ENCODE results near the gene OS9. TPM values are rescaled to one million over a fixed set of nuclear protein-coding genes. Genes with fewer than 3 reads are reported as not detected.

OS9 gene
- polyA plus RNA-seq, 2 of the 4 experiments (the other 2 are of a cell fraction): 128 to 183 TPM

DNA sequence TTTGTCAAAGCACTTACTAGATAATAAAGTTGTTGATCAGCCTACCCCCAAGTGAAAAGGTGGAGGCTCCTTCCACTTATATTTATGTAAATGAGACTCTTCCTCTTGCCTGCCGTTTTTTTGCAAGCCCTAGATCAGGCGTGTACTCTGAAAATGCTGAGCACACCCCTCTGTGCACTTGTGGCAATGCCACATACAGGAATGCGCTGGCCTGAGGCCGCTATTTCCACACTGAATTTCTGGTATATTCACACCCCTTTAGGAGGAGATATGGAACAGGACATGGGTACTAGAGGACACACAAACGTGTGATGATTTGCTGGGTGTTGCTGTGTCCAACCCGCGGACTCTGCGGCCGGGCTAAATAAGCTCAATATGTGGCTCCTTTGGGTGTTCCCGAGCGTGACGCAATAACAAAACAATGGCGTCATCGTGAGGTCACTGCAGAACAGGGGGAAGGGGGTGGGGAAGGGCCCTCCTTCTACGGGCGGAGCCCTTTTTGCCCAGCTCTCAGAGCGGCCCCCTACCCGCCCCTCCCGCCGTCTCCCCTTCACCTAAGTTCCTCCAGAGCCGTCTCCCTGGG lies 50.4 kb downstream of the OS9 start (continued):
- TF ChIP-seq RARB (CRISPR knock-in tag; IDR thresholded peaks at IDR 0.05): peak; percentile 71; the same call in 1 of the 2 replicates
- 0 out of 2 replicates have a peak, but pooled peaks have one; percentile 26 for TF ChIP-seq MAZ (IDR thresholded peaks at IDR 0.05; ENCODE audit: borderline replicate concordance, low read depth, low read length)
- no peak for TF ChIP-seq HOXB13 (CRISPR knock-in tag; IDR thresholded peaks at IDR 0.05; ENCODE audit: low read depth)
- TF ChIP-seq HEYL (CRISPR knock-in tag; IDR thresholded peaks at IDR 0.05): no peak
- peak; percentile 4 for TF ChIP-seq CHD2 (IDR thresholded peaks at IDR 0.05; ENCODE audit: low read length, partially characterized antibody)
- 0 out of 5 replicates have a peak, but pooled peaks of 1 of the 2 experiments have one; percentile 10 for TF ChIP-seq JUN (IDR thresholded peaks at IDR 0.05)
- TF ChIP-seq, protein P1, sequence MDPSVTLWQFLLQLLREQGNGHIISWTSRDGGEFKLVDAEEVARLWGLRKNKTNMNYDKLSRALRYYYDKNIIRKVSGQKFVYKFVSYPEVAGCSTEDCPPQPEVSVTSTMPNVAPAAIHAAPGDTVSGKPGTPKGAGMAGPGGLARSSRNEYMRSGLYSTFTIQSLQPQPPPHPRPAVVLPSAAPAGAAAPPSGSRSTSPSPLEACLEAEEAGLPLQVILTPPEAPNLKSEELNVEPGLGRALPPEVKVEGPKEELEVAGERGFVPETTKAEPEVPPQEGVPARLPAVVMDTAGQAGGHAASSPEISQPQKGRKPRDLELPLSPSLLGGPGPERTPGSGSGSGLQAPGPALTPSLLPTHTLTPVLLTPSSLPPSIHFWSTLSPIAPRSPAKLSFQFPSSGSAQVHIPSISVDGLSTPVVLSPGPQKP (IDR thresholded peaks at IDR 0.05; ENCODE audit: low read depth, low read length): no peak
- TF ChIP-seq RCOR1 (IDR thresholded peaks at IDR 0.05; ENCODE audit: low read depth, low read length): no peak
- TF ChIP-seq, protein P2, sequence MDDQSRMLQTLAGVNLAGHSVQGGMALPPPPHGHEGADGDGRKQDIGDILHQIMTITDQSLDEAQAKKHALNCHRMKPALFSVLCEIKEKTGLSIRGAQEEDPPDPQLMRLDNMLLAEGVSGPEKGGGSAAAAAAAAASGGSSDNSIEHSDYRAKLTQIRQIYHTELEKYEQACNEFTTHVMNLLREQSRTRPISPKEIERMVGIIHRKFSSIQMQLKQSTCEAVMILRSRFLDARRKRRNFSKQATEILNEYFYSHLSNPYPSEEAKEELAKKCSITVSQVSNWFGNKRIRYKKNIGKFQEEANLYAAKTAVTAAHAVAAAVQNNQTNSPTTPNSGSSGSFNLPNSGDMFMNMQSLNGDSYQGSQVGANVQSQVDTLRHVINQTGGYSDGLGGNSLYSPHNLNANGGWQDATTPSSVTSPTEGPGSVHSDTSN (IDR thresholded peaks at IDR 0.05): no peak
- TF ChIP-seq KDM5A (IDR thresholded peaks at IDR 0.05): no peak

DNA sequence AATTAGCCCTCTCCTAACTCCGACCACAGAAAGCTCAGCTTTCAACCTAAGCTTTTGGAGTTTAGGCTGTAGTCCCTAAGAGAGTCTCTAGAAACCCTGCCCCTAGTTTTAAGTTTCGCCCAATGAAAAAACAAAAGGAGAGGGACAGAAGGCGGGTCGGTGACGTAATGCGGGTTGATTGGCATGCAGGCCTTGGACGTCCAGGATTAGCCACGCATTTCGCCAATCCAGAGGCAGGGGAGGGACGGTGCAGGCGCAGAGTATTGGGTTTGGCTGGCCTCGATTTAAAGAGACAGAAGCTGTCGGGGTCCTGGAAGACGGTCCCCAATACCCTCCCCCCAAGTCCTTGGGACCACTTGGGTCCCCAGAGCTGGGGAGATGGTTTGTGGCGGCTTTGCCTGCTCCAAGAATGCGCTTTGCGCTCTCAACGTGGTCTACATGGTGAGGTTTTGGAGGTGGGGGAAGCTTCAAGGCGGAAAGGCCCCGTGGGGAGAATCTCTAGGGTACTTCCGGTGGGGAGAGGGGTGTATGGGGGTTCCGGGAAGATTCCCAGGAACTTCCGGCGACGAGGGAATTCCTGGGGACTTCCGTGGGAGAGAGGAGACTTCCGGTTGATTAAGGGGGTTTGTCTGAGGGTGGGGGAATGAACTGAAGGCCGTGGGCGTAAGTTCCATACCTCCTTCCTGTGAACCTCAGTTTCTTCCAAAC lies 51.0 kb downstream of the OS9 start, which contains the start of gene TSPAN31:
Gene TSPAN31, plus strand, starts transcription at position 263 of the 708 bp plus-strand sequence. Its CDS starts 116 bp downstream, at position 379.
- WGBS (ENCODE audit: missing lambda C conversion rate): 1% methylated on average over 27 of the region's 29 CpGs
- peak within 1 kb of the TSS; percentile 93 to 98 for H3K27ac ChIP-seq
- H3K9me3 ChIP-seq: no peaks in the 10 kb centered on the region
- ChIA-PET POLR2A (interaction anchor here (0.9 to 1.7 kb wide), 7 partner anchors 9 to 100 kb away, joined by 3 to 9 read pairs (median 6); partner anchors contain the start of genes CYP27B1, EEF1AKMT3 and METTL1), CTCF (interaction anchor here (1.2 to 3.1 kb wide), 6 partner anchors 9 to 162 kb away, joined by 3 to 15 read pairs (median 10); no protein-coding TSS in a partner anchor)
- peak; percentile 96 to 99 for DNase-seq (ENCODE audit: low read depth in 1 of 2, low spot score in 1 of 2)
- peaks cover 13% of the 10 kb centered on the region; the same call in 2 of the 3 replicates for H3K4me1 ChIP-seq
- H3K4me2 ChIP-seq: peak within 1 kb of the TSS; percentile 79
- peak; percentile 91 for FAIRE-seq
- peak; percentile 84 to 93 for ATAC-seq
- H3K4me3 ChIP-seq: peak within 1 kb of the TSS; percentile 70
- TF ChIP-seq KDM1A (IDR thresholded peaks at IDR 0.05; ENCODE audit: low read depth): no peak
- no peak for TF ChIP-seq EP300 (IDR thresholded peaks at IDR 0.05)
- TF ChIP-seq KDM5A (IDR thresholded peaks at IDR 0.05): 0 out of 2 replicates have a peak, but pooled peaks have one; percentile 26
- TF ChIP-seq, protein P3, sequence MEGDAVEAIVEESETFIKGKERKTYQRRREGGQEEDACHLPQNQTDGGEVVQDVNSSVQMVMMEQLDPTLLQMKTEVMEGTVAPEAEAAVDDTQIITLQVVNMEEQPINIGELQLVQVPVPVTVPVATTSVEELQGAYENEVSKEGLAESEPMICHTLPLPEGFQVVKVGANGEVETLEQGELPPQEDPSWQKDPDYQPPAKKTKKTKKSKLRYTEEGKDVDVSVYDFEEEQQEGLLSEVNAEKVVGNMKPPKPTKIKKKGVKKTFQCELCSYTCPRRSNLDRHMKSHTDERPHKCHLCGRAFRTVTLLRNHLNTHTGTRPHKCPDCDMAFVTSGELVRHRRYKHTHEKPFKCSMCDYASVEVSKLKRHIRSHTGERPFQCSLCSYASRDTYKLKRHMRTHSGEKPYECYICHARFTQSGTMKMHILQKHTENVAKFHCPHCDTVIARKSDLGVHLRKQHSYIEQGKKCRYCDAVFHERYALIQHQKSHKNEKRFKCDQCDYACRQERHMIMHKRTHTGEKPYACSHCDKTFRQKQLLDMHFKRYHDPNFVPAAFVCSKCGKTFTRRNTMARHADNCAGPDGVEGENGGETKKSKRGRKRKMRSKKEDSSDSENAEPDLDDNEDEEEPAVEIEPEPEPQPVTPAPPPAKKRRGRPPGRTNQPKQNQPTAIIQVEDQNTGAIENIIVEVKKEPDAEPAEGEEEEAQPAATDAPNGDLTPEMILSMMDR (IDR thresholded peaks at IDR 0.05): no peak
- no peak for TF ChIP-seq HDAC2 (IDR thresholded peaks at IDR 0.05)
- TF ChIP-seq FOXS1 (CRISPR knock-in tag; IDR thresholded peaks at IDR 0.05): no peak
- TF ChIP-seq ZFP36 (IDR thresholded peaks at IDR 0.05; ENCODE audit: borderline replicate concordance, partially characterized antibody): no peak
- no peak for TF ChIP-seq ZC3H11A (IDR thresholded peaks at IDR 0.05)
- no peak for TF ChIP-seq CHD4 (IDR thresholded peaks at IDR 0.05; ENCODE audit: borderline replicate concordance)
- no peak for TF ChIP-seq CHD2 (IDR thresholded peaks at IDR 0.05; ENCODE audit: low read length, partially characterized antibody)
- TF ChIP-seq NR3C1 (IDR thresholded peaks at IDR 0.05): no peak
- TF ChIP-seq HOXA7 (CRISPR knock-in tag; IDR thresholded peaks at IDR 0.05): no peak
- TF ChIP-seq JUN (IDR thresholded peaks at IDR 0.05): no peak; a peak in 1 of 5 replicates
- no peak for TF ChIP-seq HOXB13 (CRISPR knock-in tag; IDR thresholded peaks at IDR 0.05; ENCODE audit: low read depth)
- TF ChIP-seq, protein P1 (IDR thresholded peaks at IDR 0.05; ENCODE audit: low read depth, low read length): no peak
- TF ChIP-seq, protein P4, sequence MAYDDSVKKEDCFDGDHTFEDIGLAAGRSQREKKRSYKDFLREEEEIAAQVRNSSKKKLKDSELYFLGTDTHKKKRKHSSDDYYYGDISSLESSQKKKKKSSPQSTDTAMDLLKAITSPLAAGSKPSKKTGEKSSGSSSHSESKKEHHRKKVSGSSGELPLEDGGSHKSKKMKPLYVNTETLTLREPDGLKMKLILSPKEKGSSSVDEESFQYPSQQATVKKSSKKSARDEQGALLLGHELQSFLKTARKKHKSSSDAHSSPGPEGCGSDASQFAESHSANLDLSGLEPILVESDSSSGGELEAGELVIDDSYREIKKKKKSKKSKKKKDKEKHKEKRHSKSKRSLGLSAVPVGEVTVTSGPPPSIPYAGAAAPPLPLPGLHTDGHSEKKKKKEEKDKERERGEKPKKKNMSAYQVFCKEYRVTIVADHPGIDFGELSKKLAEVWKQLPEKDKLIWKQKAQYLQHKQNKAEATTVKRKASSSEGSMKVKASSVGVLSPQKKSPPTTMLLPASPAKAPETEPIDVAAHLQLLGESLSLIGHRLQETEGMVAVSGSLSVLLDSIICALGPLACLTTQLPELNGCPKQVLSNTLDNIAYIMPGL (CRISPR knock-in tag; IDR thresholded peaks at IDR 0.05; ENCODE audit: borderline replicate concordance): no peak
- no peak for TF ChIP-seq ESRRA (IDR thresholded peaks at IDR 0.05; ENCODE audit: borderline replicate concordance, low read length)
- TF ChIP-seq PHF8 (IDR thresholded peaks at IDR 0.05; ENCODE audit: borderline replicate concordance, low read depth): peak; percentile 69; the same call in 1 of the 2 replicates
- TF ChIP-seq, protein P5, sequence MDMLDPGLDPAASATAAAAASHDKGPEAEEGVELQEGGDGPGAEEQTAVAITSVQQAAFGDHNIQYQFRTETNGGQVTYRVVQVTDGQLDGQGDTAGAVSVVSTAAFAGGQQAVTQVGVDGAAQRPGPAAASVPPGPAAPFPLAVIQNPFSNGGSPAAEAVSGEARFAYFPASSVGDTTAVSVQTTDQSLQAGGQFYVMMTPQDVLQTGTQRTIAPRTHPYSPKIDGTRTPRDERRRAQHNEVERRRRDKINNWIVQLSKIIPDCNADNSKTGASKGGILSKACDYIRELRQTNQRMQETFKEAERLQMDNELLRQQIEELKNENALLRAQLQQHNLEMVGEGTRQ (IDR thresholded peaks at IDR 0.05): no peak; the same call in 1 of the 2 replicates
- TF ChIP-seq EHF (CRISPR knock-in tag; IDR thresholded peaks at IDR 0.05): no peak
- TF ChIP-seq BHLHE40 (IDR thresholded peaks at IDR 0.05; ENCODE audit: low read depth, low read length): no peak
- no peak for TF ChIP-seq ZSCAN20 (CRISPR knock-in tag; IDR thresholded peaks at IDR 0.05)
- TF ChIP-seq RFX5 (IDR thresholded peaks at IDR 0.05): peak; percentile 77; the same call in 1 of the 2 replicates
- TF ChIP-seq SMC3 (IDR thresholded peaks at IDR 0.05): no peak

Data from A549 (cell line).